Non-pigmented ciliary epithelial cell (primary cell): ENCODE results near the gene BAHCC1.

ENCODE experiments used
- DNase-seq: peaks from one replicate; pipeline ENCODE4 v3.0.0-alpha.2; 2010; ENCODE audit warnings: low read depth

Gene BAHCC1

GRCh38 chr17:81443269-81443668, 48.0 kb downstream of the BAHCC1 start:
- no peak for DNase-seq

- no peak for DNase-seq
Observed at GRCh38 chr17:81444610-81445339, 49.5 kb downstream of the BAHCC1 start.

- DNase-seq = no peak
Observed at GRCh38 chr17:81445642-81446503, 50.6 kb downstream of the BAHCC1 start.

DNA sequence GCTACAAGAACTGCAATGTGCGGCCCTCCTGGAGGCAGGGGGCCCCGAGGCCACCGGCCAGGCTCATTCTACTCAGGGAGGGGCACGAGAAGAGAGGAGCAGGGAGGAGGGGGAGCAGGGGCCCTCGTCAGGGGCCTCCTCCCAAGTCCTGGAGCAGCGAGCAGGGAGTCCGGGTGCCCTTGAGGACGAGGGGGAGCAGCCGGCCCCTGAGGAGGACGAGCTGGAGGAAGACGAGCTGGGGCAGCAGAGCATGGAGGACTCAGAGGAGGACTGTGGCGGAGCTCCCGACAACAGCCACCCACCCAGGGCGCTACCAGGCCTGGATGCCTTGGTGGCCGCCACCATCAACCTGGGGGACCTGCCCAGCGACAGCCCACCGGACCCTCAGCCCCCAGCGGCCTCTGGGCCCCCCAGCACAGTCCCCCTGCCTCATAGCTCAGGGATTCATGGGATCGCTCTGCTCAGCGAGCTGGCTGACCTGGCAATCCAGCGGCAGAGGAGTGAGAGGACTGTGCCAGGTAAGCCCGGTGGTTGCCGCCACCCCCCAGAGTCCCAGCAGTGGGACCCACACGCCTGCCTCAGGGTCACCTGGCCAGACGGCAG, 52.2 kb downstream of the BAHCC1 start:
- no peak for DNase-seq

DNA sequence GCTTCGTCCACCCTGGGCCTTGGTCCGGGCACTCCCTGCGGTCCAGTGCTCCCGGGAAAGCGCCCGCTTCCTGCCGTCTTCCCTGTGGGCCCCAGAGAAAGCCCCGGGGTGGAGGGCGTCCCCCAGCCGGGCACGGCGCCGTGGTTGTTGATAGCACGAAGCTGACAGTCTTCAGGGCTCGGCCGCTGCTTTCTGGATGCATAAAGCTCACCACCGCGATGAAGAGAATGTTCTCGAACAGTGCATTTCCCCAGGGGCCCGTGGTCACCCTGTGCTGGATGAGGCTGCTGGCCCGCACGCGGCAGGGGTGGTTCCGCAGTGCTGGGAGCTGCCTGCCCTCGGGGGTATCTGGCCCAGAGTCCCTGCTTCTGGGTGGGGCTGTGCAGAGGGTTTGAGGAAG, 53.2 kb downstream of the BAHCC1 start:
- DNase-seq = no peak

GRCh38 chr17:81448950-81449349, 53.7 kb downstream of the BAHCC1 start:
- DNase-seq = no peak

DNA sequence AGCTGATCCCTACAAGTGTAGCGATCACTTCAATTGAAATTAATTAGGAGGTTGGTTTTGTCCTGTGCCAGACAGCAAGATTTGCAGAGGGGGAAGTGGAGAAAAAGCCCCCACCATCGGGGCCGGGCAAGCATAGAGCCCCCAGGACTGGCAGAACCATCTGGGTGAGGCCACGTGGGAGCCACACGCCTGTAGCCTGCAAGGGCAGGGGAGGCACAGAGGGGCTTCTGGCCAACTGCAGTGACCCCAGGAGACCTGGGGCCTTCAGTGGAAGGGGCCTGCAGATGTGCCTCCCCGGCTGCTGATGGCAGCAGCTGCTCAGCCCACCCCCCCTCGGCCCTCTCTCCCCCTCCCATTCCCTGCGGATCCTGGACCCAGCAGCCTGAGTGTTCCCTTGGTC, 54.1 kb downstream of the BAHCC1 start:
- no peak for DNase-seq

GRCh38 chr17:81451823-81452222, 56.6 kb downstream of the BAHCC1 start:
- DNase-seq = no peak

DNA sequence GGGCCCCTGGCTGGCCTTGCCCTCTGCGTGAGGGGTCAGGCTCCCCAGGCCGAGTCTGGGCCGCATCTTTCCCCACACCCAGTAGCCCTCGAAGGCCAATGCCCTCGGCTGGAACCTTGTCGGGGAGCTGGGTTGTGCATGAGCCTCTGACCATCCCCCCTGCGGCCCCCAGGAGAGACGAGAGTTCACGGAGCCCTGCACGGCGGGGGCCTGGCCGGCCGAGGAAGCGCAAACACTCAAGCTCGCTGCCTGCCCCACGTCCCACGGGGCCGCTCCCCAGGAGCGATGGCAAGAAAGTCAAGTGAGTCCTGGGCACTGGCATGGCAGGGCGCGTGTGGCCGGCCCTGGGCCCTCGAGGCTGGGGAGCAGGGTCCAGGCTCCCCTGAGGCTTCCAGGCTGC, 57.3 kb downstream of the BAHCC1 start:
- no peak for DNase-seq

DNA sequence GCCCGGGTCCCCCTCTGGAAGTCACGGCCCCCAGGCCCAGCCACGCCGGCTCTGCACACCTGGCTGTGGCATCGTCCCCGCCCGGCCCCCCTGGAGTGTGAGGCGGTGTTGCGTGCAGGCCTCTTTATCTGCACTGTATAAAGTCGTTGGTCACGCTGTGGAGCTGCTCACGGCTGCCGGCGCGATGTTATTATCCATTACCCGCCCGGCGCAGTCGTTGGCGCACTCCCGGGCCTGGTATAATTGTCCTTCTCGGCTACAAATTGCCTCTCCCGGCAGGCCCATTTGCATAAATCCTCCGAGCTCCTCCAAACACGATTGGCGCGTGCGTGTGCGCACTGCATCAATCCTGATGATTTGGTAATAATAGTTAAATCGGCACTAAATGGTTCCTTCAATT, 57.8 kb downstream of the BAHCC1 start:
- no peak for DNase-seq

DNA sequence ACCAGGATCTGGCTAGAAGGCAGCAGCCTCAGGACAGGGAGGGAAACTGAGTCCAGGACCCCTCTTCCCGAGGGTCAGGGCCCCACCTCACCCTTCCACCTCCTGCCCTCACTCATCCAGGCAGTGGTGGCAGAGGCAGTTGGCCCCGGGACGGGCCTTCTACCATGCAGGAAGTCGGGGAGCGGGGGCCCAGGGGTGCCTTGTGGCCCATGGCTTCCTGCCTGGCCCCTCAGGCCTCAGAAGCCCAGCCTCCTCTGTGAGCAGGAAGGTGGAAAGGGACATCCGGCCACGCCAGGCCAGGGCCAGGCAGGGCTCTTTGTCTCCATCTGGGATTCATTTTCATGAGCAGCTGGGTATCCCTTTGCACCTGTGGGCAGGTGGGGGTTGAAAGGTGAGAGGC, 58.5 kb downstream of the BAHCC1 start:
- DNase-seq = no peak

DNA sequence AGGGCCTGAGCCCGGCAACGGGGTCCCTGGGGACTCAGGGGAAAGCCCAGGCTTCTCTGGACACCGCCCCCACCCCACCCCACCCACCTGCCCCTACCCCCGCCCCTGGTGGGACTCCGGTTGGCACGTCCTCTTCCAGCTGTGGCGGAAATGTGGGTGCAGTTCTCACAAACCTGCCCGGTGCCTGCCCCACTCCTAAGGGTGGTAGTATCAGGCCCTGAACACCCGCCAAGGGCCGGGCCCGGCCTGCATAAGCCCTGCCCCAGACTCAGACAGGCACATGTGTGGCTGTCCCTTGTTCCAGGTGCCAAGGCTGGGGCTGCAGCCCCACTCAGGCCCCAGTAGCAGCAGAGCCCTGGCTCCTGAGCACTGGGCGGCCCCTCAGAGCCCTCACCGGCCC, 59.2 kb downstream of the BAHCC1 start:
- DNase-seq = no peak

- no peak for DNase-seq
Observed at GRCh38 chr17:81455387-81455786, 60.1 kb downstream of the BAHCC1 start.

DNA sequence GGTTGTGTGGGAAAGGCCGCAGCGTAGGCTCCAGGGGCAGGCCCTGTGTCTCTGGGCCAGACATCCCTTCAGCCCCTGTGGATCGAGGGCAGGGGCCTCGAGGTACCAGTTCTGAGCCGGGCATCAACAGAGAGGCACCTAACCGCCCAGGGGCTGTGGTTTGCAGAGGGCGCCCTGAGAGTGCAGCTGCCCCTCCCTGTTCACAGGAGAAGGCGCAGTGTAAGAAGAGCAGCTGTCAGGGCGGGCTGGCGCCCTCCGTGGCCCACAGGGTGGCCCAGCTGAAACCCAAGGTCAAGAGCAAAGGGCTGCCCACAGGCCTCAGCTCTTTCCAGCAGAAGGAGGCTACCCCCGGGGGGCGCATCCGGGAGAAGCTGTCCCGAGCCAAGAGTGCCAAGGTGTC, 60.8 kb downstream of the BAHCC1 start:
- DNase-seq = no peak

GRCh38 chr17:81456798-81457197, 61.5 kb downstream of the BAHCC1 start:
- no peak for DNase-seq

GRCh38 chr17:81457401-81457800, 62.1 kb downstream of the BAHCC1 start:
- DNase-seq = no peak

DNA sequence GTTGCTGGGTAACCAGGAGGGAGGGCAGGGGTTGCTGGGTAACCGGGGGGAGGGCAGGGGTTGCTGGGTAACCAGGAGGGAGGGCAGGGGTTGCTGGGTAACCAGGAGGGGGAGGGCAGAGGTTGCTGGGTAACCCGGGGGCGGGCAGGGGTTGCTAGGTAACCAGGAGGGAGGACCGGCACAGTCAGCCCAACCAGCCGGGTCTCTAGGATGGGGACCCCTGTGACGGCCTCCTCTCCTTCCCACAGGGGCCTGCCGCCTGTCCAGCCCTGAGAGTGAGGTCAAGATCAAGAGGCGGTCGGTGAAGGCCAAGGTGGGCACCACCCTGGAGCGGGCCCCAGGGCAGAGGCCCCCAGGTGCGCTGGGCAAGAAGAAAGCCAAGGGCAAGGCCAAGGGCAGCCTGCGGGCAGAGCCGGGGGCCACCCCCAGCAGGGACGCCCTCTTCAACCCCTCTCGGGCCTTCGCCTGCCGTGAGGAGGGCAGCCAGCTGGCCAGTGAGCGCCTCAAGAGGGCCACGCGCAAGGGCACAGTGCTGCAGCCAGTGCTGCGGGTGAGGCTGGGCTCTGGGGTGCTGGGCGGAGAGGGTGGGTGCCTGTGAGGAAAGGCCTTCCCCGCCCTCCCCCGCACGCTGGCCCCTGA, 62.8 kb downstream of the BAHCC1 start:
- no peak for DNase-seq

GRCh38 chr17:81458628-81459027, 63.4 kb downstream of the BAHCC1 start:
- DNase-seq = no peak

DNA sequence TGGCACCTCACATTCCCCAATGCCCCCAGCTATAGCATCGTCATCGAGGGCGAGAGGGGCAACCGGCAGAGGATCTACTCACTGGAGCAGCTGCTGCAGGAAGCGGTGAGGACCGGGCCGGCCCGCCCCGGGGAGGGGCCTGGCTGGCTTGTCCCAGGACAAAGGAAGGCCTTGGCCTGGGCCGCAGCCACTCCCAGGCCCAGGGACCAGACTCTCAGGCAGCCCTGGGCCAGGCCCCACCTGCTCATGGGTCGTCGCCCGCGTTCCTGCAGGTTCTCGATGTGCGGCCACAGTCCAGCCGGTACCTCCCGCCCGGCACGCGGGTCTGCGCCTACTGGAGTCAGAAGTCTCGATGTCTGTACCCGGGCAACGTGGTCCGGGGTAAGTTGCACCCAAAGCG, 64.0 kb downstream of the BAHCC1 start:
- no peak for DNase-seq

- no peak for DNase-seq
Observed at GRCh38 chr17:81459864-81460263, 64.6 kb downstream of the BAHCC1 start.

DNA sequence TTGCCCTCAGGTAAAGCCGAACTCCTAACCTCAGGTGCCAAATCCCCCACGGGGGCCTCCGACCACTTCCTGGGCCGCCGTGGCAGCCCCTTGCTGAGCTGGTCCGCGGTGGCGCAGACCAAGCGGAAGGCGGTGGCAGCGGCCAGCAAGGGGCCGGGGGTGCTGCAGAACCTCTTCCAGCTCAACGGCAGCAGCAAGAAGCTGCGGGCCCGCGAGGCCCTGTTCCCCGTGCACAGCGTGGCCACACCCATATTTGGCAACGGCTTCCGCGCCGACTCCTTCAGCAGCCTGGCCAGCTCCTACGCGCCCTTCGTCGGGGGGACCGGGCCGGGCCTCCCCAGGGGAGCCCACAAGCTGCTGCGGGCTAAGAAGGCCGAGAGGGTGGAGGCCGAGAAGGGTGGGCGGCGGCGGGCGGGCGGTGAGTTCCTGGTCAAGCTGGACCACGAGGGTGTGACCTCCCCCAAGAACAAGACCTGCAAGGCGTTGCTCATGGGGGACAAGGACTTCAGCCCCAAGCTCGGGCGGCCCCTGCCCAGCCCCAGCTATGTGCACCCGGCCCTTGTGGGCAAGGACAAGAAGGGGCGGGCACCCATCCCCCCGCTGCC, 65.7 kb downstream of the BAHCC1 start:
- DNase-seq = no peak
